HG02571 (cell line): Measurements from ENCODE around the gene PPP2R1B.
"Not testable (repeated sequence)": the region's sequence is repeated elsewhere in the genome, so short reads cannot be mapped to it uniquely, and the experiment has no call there.

ENCODE experiments used
- ATAC-seq: cut with Tn5 transposase; IDR thresholded peaks from one replicate; pipeline ENCODE4 v1.9.1; 2021; ENCODE audit warnings: mild to moderate bottlenecking, moderate library complexity; ENCODE audit not compliant: unreplicated experiment

PPP2R1B gene

DNA sequence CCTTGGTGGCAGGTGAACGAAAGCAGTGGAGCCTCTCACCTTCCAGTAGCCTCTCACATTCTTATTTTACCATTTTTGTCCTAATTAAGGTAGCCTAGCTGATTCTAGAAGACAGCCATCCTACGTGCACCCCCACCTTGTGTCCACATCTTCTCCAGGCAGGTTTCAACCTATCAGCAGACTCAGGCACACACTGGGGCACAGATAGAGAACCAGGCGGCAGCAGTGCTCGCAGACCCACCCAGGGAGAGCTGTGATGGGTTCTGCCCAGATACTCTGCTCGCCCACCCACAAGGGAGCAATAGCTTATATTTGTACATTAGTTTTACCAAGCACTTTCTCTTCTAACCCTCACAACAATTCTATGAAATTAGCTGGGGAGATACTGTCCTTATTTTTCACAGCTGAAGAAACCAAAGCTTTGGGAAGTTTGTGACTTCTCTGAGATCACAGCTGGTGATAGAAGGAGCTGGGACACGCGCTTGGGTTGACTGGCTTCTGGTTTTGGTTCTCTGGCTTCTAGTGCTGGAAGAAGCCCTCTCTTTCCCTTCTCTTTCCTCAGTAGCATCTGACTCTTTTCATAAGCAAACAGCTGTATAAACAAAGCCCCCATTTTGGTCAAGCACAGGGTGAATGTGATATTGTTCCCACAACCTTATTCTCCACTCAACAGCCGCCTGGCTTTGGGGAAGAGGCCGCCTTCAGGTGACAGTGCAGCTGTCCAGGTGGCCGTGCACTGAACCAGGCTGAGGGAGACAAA is 36.9 kb downstream of the PPP2R1B start:
- no peak for ATAC-seq

- no peak for ATAC-seq
Measured at GRCh38 chr11:111727431-111727830, 38.8 kb downstream of the PPP2R1B start.

DNA sequence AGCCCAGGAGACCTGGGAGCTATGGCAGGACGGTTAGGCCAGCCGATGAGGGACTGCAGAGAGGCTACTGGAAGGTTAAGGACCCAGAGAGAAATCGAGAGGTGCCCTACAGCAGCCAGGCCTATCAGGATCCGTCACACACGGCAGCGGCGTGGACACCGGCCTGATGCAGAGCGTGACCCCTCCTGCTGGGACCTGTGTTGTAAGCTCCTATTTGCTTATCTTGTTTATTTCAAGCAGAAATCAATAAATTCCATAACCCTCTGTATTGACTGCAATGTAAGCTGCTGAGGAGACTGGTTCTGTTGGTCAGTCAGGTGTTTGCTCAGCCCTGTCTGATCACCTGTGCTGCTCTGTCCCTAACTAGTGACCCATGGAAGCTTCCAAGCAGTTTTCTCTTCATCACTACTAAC is 39.9 kb downstream of the PPP2R1B start:
- no peak for ATAC-seq

DNA sequence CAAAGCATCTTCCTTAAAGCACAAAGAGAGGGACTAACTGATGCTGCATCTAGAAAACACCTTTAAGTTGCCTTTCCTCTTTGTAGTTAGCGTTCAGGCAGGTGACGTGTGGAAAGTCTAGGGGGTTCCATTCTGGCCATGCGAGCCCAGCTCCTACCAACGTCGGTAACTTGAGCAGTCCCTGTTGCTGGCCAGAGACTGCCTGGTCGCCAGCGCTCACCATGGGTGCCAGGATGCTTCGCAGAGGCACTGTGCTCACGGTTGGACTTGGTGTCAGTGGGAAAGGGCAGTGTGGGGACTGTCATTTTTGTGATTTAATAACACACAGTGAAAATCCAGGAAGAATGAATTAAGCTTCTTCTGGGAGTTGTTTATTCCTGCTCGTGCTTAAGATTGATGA is 40.6 kb downstream of the PPP2R1B start:
- ATAC-seq = no peak

DNA sequence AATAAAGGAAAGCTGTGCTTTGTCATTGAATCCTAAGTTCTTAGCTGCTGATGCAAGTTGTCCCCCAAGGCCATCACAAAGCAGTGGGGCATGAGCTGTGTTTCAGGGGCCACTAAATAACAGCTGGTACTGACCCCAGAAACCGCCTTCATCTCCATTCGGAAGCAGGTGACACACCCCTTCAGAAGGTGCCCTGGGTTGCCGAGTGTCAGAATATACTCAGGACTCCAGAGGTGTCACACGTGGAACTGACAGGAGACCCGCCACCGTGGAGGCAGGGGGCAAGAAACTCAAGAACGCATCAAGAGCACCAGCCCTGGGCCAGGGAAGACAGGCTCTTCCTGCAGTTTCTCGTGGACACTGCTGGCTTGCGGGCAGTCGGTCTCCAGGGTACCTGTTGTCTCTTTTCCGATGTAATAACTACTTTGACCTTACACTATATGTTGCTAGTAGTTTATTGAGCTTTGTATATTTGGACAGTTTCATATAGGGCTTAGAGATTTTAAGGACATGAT is 41.5 kb downstream of the PPP2R1B start:
- no peak for ATAC-seq

- no peak for ATAC-seq
Measured at GRCh38 chr11:111723595-111723994, 42.6 kb downstream of the PPP2R1B start.

DNA sequence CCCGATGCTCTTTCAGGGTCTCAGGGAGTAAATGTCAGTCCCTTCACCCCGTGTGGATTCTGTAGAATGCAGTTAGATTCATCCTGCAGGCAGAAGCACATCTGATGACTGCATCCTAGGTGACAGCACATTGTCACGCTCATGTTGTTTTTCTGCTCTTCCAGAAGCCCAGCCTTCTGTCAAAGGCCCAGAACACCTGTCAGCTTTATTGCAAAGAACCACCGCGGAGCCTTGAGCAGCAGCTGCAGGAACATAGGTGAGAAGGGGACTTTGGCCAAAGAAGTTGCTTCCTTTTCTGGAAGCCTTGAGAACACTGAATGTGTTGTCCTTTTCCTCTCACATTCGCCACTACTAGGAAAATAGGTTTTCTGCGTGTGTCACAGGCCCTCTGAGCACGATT is 43.7 kb downstream of the PPP2R1B start:
- no peak for ATAC-seq

DNA sequence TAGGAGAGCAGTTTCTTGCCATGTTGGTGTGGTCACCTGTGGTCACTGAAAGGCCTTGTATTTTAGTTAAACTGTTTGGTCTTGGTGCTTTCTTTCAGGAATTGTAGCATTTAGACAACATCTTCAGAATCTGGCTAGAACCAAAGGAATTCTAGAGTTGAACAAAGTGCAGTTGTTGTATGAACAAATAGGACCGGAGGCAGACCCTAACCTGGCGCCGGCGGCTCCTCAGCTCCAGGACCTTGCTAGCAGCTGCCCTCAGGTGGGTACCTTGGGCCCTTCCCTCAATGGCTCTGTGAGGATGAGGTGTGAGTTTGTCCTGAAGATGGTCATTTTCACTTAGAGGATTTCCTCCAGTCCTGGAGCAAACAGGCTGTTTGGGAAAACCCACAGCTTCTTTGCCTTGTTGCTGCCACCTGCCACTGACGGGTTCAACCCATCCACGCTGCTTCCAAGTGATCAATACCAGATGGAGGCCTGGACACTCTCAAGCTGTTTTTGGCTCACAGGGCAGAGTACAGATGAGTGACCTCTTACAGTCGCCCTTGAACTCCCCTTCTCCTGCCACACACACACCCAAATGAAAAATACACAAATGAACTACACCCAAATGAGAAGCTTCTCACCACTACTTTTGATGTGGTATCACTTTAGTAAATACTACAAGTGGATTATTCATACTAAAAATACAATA is 45.2 kb downstream of the PPP2R1B start:
- no peak for ATAC-seq

DNA sequence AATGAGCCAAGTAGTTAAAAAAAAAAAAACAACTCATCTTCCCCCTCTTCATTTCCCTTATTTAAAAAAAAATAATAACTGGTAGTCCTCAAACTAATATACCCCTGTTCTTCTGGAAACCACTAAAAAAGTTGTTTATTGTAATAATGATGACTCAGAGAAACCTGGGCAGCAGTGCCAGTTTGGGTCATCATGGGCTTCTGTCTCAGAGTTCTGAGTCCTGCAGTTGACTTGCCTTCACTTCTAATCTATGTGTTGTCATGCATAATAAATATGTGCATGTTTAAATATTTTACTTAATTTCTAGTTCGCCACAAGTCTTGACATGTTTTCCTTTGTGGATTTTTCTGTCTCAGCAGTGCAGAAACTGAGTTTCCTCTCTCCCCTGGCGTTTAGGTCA is 46.8 kb downstream of the PPP2R1B start:
- no peak for ATAC-seq

- no peak for ATAC-seq
Measured at GRCh38 chr11:111718859-111719258, 47.3 kb downstream of the PPP2R1B start.

DNA sequence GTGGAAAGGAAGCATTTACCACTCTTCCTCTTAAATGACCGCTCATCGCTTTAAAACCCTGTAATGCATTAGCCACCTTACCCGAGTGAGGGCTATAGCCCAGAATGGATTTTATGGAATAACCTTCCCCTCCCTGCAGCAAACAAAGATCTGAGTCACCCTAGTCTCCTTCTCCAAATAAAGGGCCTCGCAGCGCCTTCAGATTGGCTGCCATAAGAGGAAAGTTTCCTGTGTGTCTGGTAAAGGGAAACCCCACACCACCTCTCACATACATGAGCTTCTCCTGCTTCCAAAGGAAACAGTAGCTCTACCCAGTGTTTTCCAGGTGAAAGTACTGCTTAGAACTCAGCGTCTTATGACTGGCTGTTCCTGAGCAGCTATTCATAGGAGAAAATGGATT is 47.8 kb downstream of the PPP2R1B start:
- ATAC-seq = no peak

- ATAC-seq = not testable (repeated sequence)
Measured at GRCh38 chr11:111717660-111718059, 48.5 kb downstream of the PPP2R1B start.

- no peak for ATAC-seq
Measured at GRCh38 chr11:111715142-111715816, 50.9 kb downstream of the PPP2R1B start.

GRCh38 chr11:111714522-111714921 is 51.7 kb downstream of the PPP2R1B start:
- no peak for ATAC-seq

DNA sequence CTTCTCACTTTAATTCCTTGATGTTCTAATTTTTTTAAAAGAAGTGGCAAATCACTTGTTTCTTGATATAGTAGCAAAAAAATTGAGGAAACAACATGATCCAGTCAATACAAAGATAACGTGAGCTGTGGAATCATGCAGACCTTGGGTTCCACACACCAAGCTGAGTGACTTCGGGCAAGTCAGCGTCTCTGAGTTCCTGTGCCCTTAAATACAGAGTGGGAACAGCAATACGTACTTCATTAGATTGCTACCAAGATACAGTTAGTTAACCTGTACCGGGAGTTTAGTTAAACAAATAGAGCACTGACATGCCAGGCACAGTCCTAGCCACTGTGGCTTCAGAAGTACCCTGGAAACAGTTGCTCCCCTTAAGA is 58.5 kb downstream of the PPP2R1B start:
- ATAC-seq = no peak

DNA sequence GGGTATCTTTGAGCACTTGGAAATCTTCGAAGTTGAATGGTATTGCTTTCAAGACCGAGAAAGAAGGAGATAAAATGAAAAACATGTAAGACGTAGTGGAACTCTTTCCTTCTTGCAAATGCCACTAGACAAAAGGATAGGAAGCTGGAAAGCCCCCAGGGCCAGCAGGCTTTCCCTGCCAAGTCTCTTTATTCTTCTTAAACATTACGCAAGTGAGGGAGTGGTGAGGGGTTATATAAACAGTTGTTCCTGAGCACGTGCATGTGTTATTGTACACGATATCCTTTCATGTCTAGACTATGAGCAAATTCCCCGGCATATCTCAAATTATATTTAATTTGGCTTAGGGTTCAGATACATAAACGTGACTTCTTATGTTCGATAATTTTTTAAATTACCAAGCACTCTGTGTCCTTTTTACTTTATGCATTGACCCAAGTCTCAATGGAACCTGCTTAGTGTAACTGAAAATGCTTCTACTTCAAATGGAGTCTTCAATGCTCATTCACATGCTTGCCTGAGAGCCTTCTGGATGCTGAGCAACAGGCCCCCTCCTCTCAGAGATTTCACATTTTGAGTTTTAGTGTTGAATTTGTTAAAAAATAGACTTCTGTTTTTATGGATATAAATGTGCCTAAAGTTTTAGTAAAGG is 59.0 kb downstream of the PPP2R1B start:
- no peak for ATAC-seq

DNA sequence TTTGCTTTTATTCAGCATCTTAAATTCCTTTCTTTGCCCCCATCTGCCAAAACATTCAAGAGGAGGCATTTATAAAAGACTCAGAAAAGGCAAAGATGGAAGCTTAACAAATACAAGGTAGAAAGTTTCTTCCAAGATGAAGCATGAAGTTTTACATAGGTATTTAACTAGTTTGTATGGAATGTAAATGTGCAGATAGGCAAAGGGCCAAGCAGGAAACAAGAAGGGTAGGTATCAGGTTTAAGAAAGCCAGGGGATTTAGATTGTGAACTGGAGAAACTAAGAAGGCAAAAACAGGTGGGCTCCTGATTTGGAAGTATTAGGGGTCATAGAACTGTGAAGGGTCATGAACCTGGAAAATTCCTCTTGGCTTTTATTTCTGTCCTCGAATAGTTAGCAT is 62.6 kb downstream of the PPP2R1B start:
- ATAC-seq = no peak

GRCh38 chr11:111702623-111703022 is 63.6 kb downstream of the PPP2R1B start:
- no peak for ATAC-seq

DNA sequence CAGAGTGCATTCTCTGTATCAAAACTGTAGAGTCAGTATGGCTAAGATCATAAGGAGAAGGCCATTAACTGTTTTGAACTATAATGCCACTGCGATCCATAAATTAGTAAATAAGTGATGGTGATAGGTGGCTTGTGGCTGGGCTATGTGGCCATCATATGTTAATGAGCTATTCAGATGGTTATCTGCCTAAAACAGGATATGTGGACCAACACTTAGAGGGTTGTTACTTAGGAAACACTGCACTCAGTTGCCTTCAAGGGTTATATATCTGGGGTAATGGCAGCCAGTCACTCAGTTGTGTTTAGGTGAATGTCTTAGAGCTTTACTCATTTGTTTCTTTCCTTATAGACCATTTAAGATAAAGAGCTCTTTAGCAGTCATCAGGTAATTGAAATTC is 66.0 kb downstream of the PPP2R1B start:
- no peak for ATAC-seq

- ATAC-seq = no peak
Measured at GRCh38 chr11:111699579-111700156, 66.5 kb downstream of the PPP2R1B start.
